HG03175 (cell line): ENCODE measurements around the gene MYL11.

Experiments
- ATAC-seq: cut with Tn5 transposase; IDR thresholded peaks from one replicate; pipeline ENCODE4 v1.9.1; 2021; ENCODE audit warnings: mild to moderate bottlenecking, moderate library complexity; ENCODE audit not compliant: unreplicated experiment

The MYL11 gene

DNA sequence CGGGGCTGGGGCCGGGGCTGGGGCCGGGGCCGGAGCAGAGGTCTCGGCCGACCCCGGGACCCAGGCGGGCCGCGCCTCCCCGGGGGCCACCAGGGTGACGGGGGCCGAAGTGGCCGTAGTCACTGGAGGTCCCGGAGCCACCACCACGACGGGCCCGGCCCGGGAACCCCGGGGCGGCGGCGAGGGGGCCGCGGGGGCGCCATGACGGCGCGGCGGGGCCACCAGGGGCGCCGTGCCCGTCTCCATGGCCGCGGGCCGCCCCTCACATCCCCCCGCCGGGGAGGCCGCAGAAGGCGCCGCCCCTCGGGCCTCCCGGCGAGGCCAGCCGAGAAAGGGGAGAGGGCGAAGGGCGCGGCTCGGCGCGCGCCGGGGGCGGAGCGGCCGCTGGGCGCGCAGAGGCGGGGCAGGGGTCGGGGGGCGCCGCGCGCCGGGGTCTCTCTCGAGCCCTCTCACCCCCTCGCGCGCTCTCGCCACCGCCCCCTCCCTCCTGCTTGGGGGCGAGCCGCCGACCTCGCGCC, 4.6 kb upstream of the MYL11 start:
- peak; percentile 10 for ATAC-seq

DNA sequence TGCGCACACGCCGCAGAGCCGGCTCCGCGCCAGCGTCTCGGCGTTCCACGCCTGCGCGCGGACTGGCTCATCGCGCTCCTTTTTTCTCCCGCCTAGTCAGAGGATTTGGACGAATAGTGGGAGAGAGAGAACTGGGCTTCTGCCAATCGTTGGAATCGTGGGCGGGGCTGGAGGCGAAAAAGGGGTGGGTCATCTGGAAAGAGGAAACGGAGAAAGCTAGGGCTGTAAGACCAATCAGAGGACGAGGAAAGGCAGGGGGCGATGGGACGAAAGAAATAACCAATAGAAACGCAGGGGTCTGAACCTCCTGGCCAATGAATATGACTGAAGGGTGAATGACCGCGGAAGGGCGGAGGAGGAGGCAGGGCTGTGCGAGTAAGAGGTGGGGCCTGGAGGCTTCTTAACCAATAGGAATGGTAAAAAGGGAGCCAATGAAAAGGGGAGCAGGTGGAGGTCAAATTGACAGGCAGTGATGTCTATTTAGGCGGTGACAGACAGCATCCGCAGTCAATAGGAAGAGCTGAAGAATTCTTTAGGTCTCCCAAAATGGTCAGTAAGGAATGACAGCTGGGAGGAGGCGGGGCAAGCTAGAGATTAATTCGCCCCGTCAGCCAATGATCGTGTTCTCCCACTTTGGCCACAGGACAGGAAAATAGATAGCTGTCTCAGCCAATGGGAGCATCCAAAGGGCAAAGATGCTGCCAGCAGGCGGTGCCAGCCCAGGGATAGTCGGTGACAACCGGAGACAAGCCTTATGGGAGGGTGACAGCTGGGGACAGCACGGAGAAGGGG, 4.0 kb upstream of the MYL11 start, which contains the start of gene TBC1D10B:
TBC1D10B (minus strand) TSS at position 39 of the 792 bp plus-strand sequence. CDS start 311 bp downstream, outside the sequence.
- ATAC-seq: peak; percentile 80

DNA sequence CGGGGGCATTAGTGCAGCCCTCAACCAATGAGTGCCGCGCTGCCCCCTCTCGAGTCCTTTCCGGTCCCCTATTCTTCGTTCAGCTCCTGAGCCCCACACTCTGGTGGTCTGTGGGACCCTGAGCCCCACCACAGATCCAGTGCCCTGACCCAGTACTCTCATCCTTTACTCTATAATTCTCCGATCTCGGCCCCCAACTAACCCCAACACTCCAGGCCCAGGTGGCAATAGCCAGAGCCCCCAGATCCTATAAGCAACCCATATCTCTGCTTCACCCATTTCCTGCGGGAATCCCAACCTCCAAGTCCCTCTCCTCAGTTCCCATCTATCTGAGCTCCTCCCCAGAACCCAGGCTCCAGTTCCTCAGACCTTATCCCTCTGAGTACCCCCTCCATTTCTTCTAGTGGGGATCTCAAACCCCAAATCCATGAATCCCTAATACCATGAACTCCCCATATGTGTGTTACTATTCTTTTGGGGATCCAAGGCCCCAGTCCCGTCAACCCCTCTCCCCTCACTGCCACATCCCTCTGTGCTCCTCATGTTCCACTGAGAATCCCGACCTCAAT, 3.3 kb upstream of the MYL11 start:
- no peak for ATAC-seq

DNA sequence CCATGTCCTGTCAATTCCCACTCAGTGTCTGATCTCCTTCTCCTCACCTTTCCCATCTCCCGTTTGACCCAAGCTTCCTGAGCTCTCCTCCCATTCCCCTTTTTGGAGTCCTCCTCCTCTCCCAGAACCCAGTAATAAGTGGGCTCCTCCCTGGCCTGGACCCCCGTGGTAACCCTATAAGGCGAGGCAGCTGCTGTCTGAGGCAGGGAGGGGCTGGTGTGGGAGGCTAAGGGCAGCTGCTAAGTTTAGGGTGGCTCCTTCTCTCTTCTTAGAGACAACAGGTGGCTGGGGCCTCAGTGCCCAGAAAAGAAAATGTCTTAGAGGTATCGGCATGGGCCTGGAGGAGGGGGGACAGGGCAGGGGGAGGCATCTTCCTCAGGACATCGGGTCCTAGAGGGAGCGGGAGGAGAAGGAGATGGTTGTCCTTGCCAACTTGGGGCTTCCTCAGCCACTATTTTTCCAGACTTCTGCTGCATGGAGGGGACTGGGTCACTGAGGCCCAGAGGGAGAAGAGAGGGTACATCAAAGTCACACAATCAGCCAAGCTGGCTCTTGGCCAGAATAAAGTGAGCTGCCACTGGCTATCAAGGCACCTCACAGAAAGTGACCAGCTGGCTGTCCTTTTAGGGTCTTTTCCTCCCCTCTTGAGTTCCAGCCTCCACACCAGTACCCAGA, 2.4 kb upstream of the MYL11 start:
- no peak for ATAC-seq

DNA sequence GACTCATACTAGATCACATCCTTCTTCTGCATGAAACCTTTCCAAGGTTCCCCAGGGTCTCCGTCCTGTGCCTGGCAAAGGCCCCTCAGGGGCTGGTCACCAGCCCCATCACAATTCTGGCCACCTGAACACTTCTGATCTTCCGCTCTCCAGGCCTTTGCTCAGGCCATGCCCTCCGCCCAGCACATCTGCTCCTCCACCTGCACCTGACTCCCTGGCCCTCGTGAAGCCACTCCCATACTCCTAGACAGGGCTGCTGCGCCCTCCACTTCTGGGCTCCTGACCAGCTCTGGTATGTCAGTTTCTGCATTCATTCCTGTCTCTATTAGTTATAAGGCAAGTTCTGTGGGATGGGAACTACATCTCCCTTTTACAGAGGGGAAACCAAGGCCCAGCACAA, 1.9 kb upstream of the MYL11 start:
- ATAC-seq: no peak

DNA sequence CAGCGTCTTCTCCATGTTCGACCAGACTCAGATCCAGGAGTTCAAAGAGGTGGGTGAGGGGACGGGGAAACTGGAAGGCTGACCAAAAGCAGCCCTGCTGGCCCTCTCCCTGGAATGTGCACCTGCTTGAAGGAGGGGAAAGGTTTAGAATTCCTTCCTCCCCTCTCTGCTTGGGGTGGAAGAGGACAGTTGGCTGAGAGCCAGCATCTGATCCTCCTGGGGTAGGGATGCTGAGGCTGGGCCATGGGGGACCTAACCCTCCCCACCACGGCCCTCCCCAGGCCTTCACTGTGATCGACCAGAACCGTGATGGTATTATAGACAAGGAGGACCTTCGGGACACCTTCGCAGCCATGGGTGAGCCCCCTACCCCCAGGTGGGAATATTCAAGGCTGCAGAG, 1.3 kb downstream of the MYL11 start:
- ATAC-seq: no peak

DNA sequence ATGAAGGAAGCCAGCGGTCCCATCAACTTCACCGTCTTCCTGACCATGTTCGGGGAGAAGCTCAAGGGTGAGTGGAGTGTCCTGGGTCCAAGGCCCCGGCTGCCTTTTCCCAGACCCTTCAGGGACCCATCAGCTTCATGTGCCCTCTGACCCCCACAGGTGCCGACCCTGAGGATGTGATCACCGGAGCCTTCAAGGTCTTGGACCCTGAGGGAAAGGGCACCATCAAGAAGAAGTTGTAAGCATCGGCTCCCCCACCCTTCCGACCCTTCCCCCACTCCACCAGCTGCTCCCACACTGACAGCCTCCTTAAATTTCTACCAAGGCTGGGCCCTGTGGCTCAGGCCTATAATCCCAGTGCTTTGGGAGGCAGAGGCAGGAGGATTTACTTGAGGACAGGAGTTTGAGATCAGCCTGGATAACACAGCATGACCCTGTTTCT, 1.9 kb downstream of the MYL11 start:
- no peak for ATAC-seq

DNA sequence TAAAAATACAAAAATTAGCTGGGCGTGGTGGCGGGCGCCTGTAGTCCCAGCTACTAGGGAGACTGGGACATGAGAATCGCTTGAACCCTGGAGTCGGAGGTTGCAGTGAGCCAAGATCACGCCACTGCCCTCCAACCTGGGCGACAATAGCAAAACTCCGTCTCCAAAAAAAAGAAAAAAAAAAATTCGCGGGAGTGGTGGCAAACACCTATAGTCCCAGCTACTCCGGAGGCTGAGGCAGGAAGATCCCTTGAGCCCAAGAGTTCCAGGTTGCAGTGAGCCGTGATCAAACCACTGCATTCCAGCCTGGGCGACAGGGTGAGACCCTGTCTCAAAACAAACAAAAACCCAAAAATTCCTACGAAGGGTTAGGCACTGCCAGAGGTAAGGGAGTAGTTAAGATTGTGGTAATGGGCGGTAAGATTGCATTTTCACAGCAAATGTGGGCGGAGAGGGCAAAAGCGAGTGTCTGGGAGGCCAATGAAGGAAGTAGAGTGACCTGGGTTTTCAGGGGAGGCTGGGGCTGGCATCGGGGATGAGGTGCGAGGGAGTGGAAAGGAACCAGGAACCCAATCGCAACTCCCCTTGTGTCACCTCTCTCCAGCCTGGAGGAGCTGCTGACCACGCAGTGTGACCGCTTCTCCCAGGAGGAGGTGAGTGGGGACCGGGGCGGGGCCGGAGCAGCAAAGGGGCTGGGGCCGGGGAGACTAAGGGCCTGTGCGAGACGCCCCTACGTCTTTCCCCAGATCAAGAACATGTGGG, 2.6 kb downstream of the MYL11 start:
- ATAC-seq: no peak

DNA sequence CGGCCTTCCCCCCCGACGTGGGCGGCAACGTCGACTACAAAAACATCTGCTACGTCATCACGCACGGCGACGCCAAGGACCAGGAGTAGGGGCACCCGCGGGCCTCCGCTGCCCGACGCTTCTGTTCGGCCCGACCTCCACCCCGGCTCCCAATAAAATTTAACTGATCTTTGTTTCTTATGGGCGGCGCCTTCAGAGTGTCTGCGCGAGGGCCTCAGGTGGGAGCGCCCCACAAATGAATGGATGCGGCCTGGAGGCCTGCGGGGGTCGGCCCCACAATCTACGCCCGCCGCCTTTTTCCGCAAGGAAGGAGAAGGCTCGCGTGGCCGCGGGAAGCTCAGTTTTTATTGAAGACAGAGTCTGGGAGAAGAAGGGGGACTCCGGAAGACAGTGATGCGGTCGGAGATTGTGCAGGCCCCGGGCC, 3.2 kb downstream of the MYL11 start:
- peak; percentile 28 for ATAC-seq

DNA sequence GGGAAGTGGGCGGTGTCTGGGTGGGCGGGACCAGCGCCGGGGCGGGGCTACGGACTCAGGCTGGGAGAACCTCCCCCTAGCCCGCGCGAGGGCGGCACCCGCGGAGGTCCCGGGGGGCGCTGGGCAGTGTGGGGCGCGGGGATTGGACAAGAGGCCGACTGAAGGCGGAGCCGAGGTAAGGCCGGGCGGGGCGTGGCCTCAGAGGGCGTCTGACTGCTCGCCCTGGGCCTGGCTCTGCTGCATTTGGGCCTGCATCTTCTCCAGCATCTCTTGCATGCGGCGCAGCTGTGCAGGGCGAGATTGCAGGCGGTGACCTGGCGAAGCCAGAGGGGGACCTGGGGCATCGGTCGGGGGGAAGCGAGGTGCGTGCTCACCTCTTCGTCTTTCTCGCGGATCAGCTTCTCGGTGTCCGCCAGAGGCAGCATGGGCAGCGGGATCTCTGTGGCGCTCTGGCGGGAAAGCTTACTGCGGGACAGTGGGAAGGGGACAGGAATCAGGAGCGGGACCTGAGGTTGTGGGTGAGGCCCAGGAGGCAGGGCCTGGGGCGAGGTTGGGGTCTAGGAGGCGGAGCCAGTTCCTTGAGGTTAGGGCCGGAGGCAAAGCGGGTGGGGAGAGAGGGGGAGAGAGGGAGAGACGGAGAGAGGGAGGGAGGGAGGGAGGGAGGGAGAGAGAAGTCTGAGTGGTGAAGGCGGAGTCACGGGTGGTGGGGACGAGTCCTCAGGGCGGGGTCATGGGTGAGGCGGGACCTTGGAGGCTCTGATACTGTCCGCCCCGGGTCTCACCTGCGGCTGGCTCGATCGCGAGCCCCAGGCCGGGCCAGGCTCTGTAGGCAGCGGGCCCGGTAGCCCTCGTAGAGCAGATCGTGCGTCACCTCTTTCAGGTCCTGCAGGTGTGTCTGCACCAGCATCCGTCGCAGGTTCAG, 3.9 kb downstream of the MYL11 start:
- ATAC-seq: peak; percentile 88

DNA sequence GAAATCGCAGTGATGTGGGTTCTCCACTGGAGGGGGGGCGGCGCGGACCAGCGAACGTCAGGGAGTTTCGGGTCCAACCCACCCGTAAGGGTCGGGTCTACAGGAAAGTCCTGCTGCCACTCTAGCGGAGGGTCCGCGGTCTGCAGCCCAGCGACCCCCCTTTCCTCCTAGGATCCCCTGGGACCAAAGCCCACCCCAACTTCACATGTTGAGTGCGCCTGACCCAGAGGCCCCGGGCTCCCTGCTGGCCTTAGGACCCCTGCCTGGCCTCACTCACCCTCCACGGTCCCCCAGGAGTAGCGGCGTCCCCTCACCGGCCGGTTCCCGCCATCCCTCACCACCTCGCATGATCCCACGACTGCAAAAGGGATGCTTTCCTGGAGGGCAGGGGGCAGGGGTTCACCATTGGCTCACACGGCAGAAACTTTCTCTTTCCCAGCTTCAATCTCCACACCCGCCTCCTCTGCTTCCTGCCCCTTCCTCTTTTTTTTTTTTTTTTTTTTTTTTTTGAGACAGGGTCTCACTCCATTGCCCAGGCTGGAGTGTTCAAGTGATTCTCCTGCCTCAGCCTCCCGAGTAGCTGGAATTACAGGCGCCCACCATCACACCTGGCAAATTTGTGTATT, 4.7 kb downstream of the MYL11 start:
- no peak for ATAC-seq

DNA sequence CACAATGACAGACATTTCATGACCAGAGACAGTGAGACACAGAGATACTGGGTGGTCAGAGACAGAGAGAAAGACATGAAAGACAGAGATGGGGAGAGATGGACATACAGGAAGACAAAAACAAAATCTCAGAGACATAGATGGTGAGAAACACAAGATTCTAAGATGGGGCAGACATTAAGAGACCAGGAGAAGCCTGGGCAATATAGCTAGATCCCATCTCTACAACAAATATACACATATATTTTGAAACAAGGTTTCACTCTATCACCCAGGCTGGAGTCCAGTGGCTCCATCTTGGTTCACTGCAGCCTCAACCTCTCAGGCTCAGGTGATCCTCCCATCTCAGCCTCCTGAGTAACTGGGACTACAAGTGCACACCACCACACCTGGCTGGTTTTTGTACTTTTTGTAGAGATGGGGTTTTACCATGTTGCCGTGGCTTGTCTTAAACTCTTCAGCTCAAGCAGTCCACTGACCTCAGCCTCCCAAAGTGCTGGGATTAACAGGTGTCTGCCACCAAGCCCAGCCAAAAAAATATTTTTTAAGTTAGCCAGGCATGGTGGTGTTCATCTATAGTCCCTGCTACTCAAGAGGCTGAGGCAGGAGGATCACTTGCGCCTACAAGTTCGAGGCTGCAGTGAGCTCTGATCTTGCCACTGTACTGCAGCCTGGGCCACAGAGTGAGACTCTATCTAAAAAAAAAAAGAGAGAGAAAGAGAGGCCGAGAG, 5.6 kb downstream of the MYL11 start:
- ATAC-seq: no peak

DNA sequence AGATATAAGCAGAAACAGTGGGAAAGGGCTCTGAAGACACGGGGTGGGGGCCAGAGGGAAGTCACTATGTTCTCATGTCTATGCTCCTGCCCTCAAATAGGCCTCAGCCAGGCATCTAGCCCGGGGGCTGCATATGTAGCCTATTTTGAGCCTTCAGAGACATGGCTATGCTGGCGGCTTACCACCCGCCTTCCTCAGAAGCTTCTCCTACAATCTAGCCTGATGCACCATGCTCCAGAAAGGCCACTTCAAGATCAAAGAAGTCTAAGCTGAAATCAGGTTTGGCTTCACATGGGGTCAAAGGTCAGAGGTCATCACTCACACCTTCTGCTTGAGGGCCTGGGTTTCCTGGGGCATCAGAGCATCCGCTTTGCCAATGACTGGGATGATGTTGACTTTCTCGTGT, 6.2 kb downstream of the MYL11 start:
- no peak for ATAC-seq

DNA sequence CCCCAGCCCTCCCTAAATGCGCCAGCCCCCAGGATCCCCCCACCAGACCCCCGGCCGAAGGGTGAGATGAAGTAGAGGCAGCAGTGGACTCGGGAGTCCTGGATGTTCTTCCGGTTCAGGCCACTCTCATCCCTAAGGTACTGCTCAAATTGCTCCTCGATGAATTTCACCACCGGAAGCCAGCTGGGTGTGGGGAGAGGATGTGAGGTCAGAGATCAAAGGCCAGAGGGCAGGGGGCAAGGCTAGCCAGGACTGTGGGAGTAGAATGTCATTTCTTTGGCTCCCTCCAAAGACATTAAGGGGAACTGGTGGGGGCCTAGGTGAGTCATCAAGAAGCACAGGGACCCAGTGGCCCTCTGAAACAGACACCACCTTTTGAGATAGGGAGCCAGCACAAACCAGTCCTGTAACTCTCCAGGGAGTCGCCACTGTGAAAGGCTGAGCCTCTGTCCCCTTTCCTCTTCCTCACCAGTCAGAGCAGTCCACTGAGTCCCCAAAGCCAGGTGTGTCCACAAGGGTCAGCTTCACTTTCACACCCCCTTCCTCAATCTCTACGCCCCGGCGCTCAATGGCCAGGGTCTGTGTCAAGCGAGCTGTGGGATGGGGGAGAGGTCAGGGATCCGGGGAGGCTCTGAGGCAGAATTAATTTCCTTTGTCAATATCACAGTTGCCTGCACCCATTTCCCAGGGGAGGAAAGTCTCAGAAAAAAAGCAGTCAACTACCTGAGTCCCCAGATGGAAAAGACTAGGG, 6.9 kb downstream of the MYL11 start:
- no peak for ATAC-seq

DNA sequence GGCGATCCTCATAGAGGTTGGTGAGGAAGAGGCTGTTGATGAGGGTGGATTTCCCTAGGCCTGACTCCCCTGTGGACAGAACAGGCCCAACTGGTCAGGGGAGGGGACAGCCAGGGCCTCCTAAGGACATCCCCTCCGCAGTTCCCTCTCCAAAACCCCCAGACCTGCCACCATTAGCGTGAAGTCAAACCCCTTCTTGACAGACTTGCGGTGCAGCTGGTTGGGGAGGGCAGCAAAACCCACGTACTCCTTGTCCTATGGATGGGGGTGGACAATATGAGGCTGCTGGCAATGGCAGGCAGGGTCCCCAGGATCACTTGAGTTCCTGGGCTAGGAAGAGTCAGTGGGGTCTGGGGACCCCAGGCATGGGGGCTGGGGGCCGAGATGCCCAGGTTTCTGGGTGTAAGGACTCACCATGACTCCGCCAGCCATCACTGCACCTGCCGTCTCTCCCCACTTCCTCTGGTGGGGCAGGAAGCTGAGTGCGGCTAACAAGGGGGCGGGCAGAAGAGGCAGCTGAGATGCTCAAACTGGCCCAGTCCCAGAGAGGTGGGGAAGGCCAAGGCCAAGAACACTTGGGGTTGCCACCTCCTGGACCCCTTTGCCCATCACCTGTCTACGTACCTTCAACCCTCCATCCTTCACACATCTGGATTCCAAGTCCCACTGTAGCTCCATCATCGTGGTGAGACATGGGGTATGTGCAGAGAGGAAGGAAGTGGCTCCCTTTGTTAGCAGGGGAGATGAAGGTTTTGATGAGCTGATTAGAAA, 7.7 kb downstream of the MYL11 start, which contains the start of gene SEPTIN1:
SEPTIN1 (minus strand) TSS at position 451 of the 771 bp plus-strand sequence; CDS start at position 432, 19 bp downstream.
- no peak for ATAC-seq

DNA sequence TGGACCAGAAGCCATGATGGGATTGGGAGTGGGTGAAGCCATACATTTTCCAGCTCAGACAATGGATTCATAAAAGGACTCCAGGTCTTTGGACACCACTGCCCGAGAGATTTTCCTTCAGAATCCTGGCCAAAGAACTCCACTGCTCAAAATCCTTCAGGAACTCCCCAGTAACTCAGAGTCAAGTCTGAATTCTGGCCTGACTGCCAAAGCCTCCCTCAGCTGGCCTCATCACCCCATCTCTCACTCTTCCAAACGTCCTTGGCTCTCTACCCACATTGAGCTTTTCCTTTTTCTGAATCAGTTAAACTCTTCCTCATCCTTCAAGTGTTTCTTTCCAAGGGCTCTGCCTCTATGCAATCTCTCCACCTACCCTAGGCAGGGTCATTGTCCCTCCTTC, 8.9 kb downstream of the MYL11 start:
- ATAC-seq: no peak

DNA sequence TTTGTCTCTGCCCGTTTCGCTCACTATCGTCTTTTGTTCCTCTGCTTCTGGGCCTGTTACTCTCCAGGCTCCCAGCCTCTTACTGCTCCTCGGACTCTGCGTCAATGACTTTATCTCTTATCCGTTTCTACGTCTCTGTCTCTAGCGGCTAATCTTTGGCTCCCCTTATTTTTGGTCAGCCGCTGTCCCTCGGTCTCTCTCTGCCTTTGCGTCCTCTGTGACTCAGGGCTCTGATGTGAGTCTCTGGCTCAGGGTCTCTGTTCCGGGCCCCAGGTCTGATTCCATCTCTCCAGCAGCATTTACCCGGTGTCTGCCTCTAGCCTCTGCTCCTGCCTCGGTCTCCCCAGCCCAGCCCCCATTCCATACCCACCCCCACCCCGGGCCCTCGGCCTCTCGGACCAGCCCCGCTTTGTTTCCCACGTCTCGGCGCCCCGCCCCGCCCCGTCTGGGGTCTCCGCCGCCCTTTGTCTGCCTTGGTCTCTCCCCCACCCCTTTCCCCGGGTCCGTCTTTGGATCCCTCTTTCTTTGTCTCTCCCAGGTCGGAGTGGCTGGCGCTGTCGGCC, 20.1 kb downstream of the MYL11 start:
- ATAC-seq: peak; percentile 10
